ENCODE measurements around the gene FAM174C.

- TF ChIP-seq, protein P1, sequence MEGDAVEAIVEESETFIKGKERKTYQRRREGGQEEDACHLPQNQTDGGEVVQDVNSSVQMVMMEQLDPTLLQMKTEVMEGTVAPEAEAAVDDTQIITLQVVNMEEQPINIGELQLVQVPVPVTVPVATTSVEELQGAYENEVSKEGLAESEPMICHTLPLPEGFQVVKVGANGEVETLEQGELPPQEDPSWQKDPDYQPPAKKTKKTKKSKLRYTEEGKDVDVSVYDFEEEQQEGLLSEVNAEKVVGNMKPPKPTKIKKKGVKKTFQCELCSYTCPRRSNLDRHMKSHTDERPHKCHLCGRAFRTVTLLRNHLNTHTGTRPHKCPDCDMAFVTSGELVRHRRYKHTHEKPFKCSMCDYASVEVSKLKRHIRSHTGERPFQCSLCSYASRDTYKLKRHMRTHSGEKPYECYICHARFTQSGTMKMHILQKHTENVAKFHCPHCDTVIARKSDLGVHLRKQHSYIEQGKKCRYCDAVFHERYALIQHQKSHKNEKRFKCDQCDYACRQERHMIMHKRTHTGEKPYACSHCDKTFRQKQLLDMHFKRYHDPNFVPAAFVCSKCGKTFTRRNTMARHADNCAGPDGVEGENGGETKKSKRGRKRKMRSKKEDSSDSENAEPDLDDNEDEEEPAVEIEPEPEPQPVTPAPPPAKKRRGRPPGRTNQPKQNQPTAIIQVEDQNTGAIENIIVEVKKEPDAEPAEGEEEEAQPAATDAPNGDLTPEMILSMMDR (conservative IDR thresholded peaks at IDR 0.05; ENCODE audit: low read length), result no peak
- TF ChIP-seq EZH2phosphoT487 (IDR thresholded peaks at IDR 0.05; ENCODE audit: borderline replicate concordance), result no peak
Observed at GRCh38 chr19:1312767-1313694, 37.7 kb downstream of the FAM174C start.

Measured in Loucy (cell line).